Upper lobe of left lung (tissue), 6 donors: ENCODE data around the gene GIPC1. TPM values are rescaled to one million over a fixed set of nuclear protein-coding genes. Genes with fewer than 3 reads are reported as not detected.

Source experiments
- ATAC-seq, 2 donors: fragments of 200-7000 bp; cut with Tn5 transposase; one replicate each; pipeline ENCODE4 v1.9.1; 2022; ENCODE audit warnings: mild to moderate bottlenecking in 2 of 2, moderate library complexity in 2 of 2; ENCODE audit not compliant: low FRiP score in 2 of 2
- DNase-seq, 2 donors: peaks; one replicate each; pipeline ENCODE4 v3.0.0-alpha.2; 2019 to 2020
- H3K27ac ChIP-seq, 4 donors: fragments of 200-600 bp; sonication (generic); one replicate each; pipeline ENCODE4 v1.5.1; 2016 to 2019
- H3K27me3 ChIP-seq, 4 donors: fragments of 200-600 bp; sonication (generic); one replicate each; pipeline ENCODE4 v1.5.1; 2017 to 2019
- H3K36me3 ChIP-seq, 4 donors: fragments of 200-600 bp; sonication (generic); one replicate each; pipeline ENCODE4 v1.5.1; 2016 to 2019
- H3K4me1 ChIP-seq, 4 donors: fragments of 200-600 bp; sonication (generic); one replicate each; pipeline ENCODE4 v1.5.1; 2018 to 2019
- H3K4me3 ChIP-seq, 4 donors: fragments of 200-600 bp; sonication (generic); one replicate each; pipeline ENCODE4 v1.5.1; 2017 to 2019; ENCODE audit warnings: mild to moderate bottlenecking in 2 of 4, moderate library complexity in 1 of 4
- H3K9me3 ChIP-seq, 4 donors: fragments of 200-600 bp; sonication (generic); one replicate each; pipeline ENCODE4 v1.5.1; 2018 to 2019
- EP300 ChIP-seq, 4 donors: sonication (generic); formaldehyde crosslinking; IDR thresholded peaks; one replicate each; pipeline ENCODE4 v1.5.1; 2017; ENCODE audit warnings: antibody characterized with exemption in 4 of 4, control low read depth in 2 of 4
- POLR2A ChIP-seq, 4 donors: fragments of 450-650 bp; IDR thresholded peaks; one replicate each; pipeline ENCODE4 v1.5.1; 2016 to 2017; ENCODE audit warnings: antibody characterized with exemption in 4 of 4, mild to moderate bottlenecking in 2 of 4
- POLR2AphosphoS5 ChIP-seq, 2 donors: sonication (generic); formaldehyde crosslinking; IDR thresholded peaks; one replicate each; pipeline ENCODE4 v1.5.1; 2017; ENCODE audit warnings: antibody characterized with exemption in 2 of 2
- WGBS, 2 donors: methylation state at CpG; one replicate each; pipeline ENCODE4 v1.1.5; 2017 to 2018; 5-methylcytosine and 5-hydroxymethylcytosine counted together
- total RNA-seq, 6 donors: library from RNA; depleted of rRNA in 4 of 6; stranded (reverse); fragments of >200 nt in 4 of 6; gene quantifications; one replicate each; pipeline versions ENCODE4 v1.1.0 to v1.2.1, GENCODE V29; 2016 to 2021
- TF ChIP-seq, protein P1 (sequence below), 6 experiments: fragments of 450-650 bp in 4 of 6; fragments of 200-600 bp in 2 of 6; sonication (generic) in 2 of 6; IDR thresholded peaks; one replicate each; pipeline ENCODE4 v1.5.1; 2016 to 2019; ENCODE audit warnings: antibody characterized with exemption in 6 of 6
- donor health status: DM: no; HTN: no; CAD: no; lungs with moderate emphysema.
- donor health status: DM: no; HTN: yes; CAD: no; lungs with severe emphysema.

Gene GIPC1
- total RNA-seq, 6 donors from 2014 or later, result 103 to 283 (median 152) TPM

- Histone ChIP-seq H3K27ac (peak overlapping the region in 2 of 4 donors; percentile 32 to 62), H3K4me1 (peaks cover 42 to 67% (median 52%) of the 10 kb centered on the region in 4 donors), H3K27me3 (peaks cover 0 to 26% (median 7%) of the 10 kb centered on the region in 4 donors), H3K36me3 (peaks cover 4 to 47% (median 43%) of the 10 kb centered on the region in 4 donors), H3K4me3 (peak overlapping the region in 2 of 4 donors; percentile 4 to 33), H3K9me3 (no peaks in the 10 kb centered on the region)
- WGBS, 2 donors, result 39 to 48% methylated on average over 6 to 12 of the region's 12 CpGs
- ATAC-seq (no peak), DNase-seq (no peak)
- TF ChIP-seq POLR2A (IDR thresholded peaks at IDR 0.05) (no peak), POLR2AphosphoS5 (IDR thresholded peaks at IDR 0.05) (no peak)
Measured at GRCh38 chr19:14474827-14475226, 21.1 kb downstream of the GIPC1 start.

DNA sequence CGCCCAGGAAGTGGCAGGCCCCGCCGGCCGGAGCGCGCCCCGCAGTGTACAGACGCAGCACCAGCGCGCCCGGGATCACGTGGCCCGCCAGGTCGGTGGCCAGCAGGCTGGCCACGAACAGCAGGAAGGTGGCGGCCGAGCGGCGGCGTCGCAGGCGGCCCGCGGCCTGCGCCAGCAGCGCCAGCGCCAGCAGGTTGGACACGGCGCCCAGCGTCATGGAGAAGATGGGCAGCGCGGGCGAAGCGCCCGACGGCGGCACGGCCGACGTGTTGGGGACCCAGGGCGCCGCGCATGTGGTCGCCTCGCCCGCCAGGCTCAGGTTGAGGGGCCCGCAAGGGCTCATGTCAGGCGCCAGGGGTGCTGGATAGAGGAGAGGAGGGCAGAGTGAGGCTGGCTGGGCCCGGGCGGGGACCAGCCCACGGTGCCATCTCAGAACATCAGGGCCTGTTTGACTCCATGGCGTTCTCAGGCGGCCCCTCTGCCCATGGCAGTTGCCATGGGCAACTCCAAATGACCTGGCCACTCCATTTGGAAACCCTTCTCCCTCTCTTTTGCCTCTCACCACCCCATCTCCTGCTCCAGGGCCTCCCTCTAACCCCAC, 21.8 kb downstream of the GIPC1 start:
- Histone ChIP-seq H3K4me1 (peaks cover 42 to 61% (median 51%) of the 10 kb centered on the region in 4 donors), H3K9me3 (no peaks in the 10 kb centered on the region), H3K4me3 (peak overlapping the region in 3 of 4 donors; percentile 20 to 33 (median 31)), H3K27ac (no peak overlapping the region), H3K27me3 (peaks cover 0 to 26% (median 7%) of the 10 kb centered on the region in 4 donors), H3K36me3 (peaks cover 8 to 47% (median 43%) of the 10 kb centered on the region in 4 donors)
- peak; percentile 54 to 90 for DNase-seq
- ATAC-seq, result no peak
- 33 to 51% methylated on average over 21 to 37 of the region's 53 CpGs for WGBS, 2 donors
- no peak for TF ChIP-seq POLR2AphosphoS5 (IDR thresholded peaks at IDR 0.05)
- no peak for TF ChIP-seq POLR2A (IDR thresholded peaks at IDR 0.05)
- no peak for TF ChIP-seq EP300 (IDR thresholded peaks at IDR 0.05)
- TF ChIP-seq, protein P1, sequence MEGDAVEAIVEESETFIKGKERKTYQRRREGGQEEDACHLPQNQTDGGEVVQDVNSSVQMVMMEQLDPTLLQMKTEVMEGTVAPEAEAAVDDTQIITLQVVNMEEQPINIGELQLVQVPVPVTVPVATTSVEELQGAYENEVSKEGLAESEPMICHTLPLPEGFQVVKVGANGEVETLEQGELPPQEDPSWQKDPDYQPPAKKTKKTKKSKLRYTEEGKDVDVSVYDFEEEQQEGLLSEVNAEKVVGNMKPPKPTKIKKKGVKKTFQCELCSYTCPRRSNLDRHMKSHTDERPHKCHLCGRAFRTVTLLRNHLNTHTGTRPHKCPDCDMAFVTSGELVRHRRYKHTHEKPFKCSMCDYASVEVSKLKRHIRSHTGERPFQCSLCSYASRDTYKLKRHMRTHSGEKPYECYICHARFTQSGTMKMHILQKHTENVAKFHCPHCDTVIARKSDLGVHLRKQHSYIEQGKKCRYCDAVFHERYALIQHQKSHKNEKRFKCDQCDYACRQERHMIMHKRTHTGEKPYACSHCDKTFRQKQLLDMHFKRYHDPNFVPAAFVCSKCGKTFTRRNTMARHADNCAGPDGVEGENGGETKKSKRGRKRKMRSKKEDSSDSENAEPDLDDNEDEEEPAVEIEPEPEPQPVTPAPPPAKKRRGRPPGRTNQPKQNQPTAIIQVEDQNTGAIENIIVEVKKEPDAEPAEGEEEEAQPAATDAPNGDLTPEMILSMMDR (IDR thresholded peaks at IDR 0.05), result no peak

GRCh38 chr19:14473073-14473977, 22.6 kb downstream of the GIPC1 start:
- Histone ChIP-seq H3K27ac (no peak overlapping the region), H3K36me3 (peaks cover 10 to 46% (median 41%) of the 10 kb centered on the region in 4 donors), H3K27me3 (peaks cover 0 to 26% (median 7%) of the 10 kb centered on the region in 4 donors), H3K4me3 (peak overlapping the region in 3 of 4 donors; percentile 20 to 33 (median 31)), H3K9me3 (no peaks in the 10 kb centered on the region), H3K4me1 (peaks cover 42 to 61% (median 51%) of the 10 kb centered on the region in 4 donors)
- TF ChIP-seq POLR2A (IDR thresholded peaks at IDR 0.05) (no peak), EP300 (IDR thresholded peaks at IDR 0.05) (no peak)
- TF ChIP-seq, protein P1 (IDR thresholded peaks at IDR 0.05), result peak in 1 of 6 experiments; percentile 20
- ATAC-seq (no peak), DNase-seq (peak in 1 of 2 donors; percentile 88)
- 25 to 39% methylated on average over 35 to 42 of the region's 97 CpGs for WGBS, 2 donors

DNA sequence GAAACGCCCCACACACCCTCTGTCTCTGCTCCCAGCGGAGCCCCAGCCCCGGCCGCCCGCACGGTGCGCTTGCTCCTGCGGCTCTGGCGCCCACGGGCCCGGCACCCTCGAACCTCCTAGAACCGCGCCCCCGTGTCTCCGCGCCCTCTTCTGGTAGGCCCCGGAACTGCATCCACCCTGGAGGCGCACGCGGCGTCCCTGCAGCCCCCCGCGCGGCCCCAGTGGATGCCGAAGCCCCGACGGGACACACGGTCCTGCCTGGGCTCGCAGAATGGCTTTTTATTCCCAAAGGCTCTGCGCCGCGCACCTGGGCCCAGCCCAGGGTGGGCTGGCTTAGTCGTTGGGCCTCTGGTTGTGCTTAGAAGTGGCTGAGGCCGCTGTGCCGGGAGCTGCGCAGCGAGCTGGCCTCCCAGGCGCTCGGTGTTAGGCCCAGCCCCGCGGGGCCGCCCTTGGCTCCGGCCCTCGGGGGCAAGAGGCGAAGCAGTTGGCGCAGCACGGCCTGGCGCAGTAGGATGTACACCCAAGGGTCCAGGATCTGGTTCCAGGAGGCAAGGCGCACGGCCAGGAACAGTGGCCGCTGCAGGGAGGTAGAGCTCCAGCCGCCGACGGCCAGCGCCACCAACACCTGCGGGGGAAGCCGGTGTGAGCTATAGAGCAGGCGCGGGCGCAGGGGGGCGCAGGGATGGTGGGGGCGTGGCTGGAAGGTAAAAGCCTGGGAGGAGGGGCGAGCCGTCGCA, 23.6 kb downstream of the GIPC1 start:
- Histone ChIP-seq H3K27me3 (peaks cover 0 to 26% (median 7%) of the 10 kb centered on the region in 4 donors), H3K4me1 (peaks cover 39 to 58% (median 51%) of the 10 kb centered on the region in 4 donors), H3K4me3 (peak overlapping the region in 2 of 4 donors; percentile 27 to 30), H3K36me3 (peaks cover 19 to 46% (median 41%) of the 10 kb centered on the region in 4 donors), H3K9me3 (no peaks in the 10 kb centered on the region), H3K27ac (no peak overlapping the region)
- peak; percentile 64 to 80 for ATAC-seq
- WGBS, 2 donors, result 5 to 15% methylated on average over 25 to 56 of the region's 66 CpGs
- TF ChIP-seq EP300 (IDR thresholded peaks at IDR 0.05) (no peak), POLR2A (IDR thresholded peaks at IDR 0.05) (peak in 1 of 4 donors; percentile 9), POLR2AphosphoS5 (IDR thresholded peaks at IDR 0.05) (peak in 1 of 2 donors; percentile 7)
- TF ChIP-seq, protein P1 (IDR thresholded peaks at IDR 0.05), result peak; percentile 97 to 99 (median 98)
- peak; percentile 65 to 94 for DNase-seq
